IPS DF 4.7 (cell line): ENCODE results near the gene KLRC2.
"Not testable (repeated sequence)": the region's sequence is repeated elsewhere in the genome, so short reads cannot be mapped to it uniquely, and the experiment has no call there.

Source experiments
- DNase-seq: peaks from one replicate; pipeline ENCODE4 v3.0.0-alpha.2; 2013; ENCODE audit warnings: low spot score; ENCODE audit errors: extremely low read depth

Gene KLRC2

GRCh38 chr12:10405294-10405693, 30.5 kb downstream of the KLRC2 start:
- DNase-seq, result no peak

GRCh38 chr12:10404798-10405197, 31.0 kb downstream of the KLRC2 start:
- DNase-seq, result no peak

GRCh38 chr12:10400829-10401228, 35.0 kb downstream of the KLRC2 start:
- no peak for DNase-seq

- DNase-seq, result no peak
These were observed 37.6 kb downstream of the KLRC2 start for GRCh38 chr12:10398168-10398567.

- DNase-seq, result no peak
These were observed 38.5 kb downstream of the KLRC2 start for GRCh38 chr12:10397296-10397695.

- DNase-seq, result not testable (repeated sequence)
These were observed 39.6 kb downstream of the KLRC2 start for GRCh38 chr12:10396176-10396575.

- no peak for DNase-seq
These were observed 40.3 kb downstream of the KLRC2 start for GRCh38 chr12:10395390-10395998.

- DNase-seq, result not testable (repeated sequence)
These were observed 41.2 kb downstream of the KLRC2 start for GRCh38 chr12:10394531-10395152.

GRCh38 chr12:10393291-10393690, 42.5 kb downstream of the KLRC2 start:
- DNase-seq, result no peak

GRCh38 chr12:10392394-10392930, 43.3 kb downstream of the KLRC2 start:
- DNase-seq, result no peak

- DNase-seq, result not testable (repeated sequence)
These were observed 44.8 kb downstream of the KLRC2 start for GRCh38 chr12:10390991-10391390.

GRCh38 chr12:10389904-10390303, 45.9 kb downstream of the KLRC2 start, which contains the start of gene KLRK1:
KLRK1 (minus strand) TSS chr12:10390041; CDS start chr12:10388810, 1,231 bp downstream.
- DNase-seq, result no peak

GRCh38 chr12:10388624-10389413, 47.0 kb downstream of the KLRC2 start:
- DNase-seq, result no peak

GRCh38 chr12:10387498-10387897, 48.3 kb downstream of the KLRC2 start:
- DNase-seq, result not testable (repeated sequence)

GRCh38 chr12:10386857-10387256, 49.0 kb downstream of the KLRC2 start:
- DNase-seq, result no peak

- no peak for DNase-seq
These were observed 50.6 kb downstream of the KLRC2 start for GRCh38 chr12:10385166-10385613.

GRCh38 chr12:10384191-10384590, 51.6 kb downstream of the KLRC2 start:
- DNase-seq, result no peak

GRCh38 chr12:10381928-10382628, 53.7 kb downstream of the KLRC2 start:
- no peak for DNase-seq
